Measurements from ENCODE around the gene ADGRB3.
"Not testable (repeated sequence)": the region's sequence is repeated elsewhere in the genome, so short reads cannot be mapped to it uniquely, and the experiment has no call there.

The ADGRB3 gene

GRCh38 chr6:68895929-68896328, 260.8 kb downstream of the ADGRB3 start:
- no peak overlapping the region for H3K27ac ChIP-seq
- DNase-seq (ENCODE audit: low read depth, low spot score) = no peak

- no peak for DNase-seq (ENCODE audit: low read depth, low spot score)
- no peak overlapping the region for H3K27ac ChIP-seq
Measured at GRCh38 chr6:68901044-68901443, 266.0 kb downstream of the ADGRB3 start.

GRCh38 chr6:68911334-68911733, 276.3 kb downstream of the ADGRB3 start:
- no peak overlapping the region for H3K27ac ChIP-seq
- DNase-seq (ENCODE audit: low read depth, low spot score) = no peak

- no peak for DNase-seq (ENCODE audit: low read depth, low spot score)
- no peak overlapping the region for H3K27ac ChIP-seq
Measured at GRCh38 chr6:68911811-68912210, 276.7 kb downstream of the ADGRB3 start.

GRCh38 chr6:68912805-68913204, 277.7 kb downstream of the ADGRB3 start:
- H3K27ac ChIP-seq; DNase-seq (ENCODE audit: low read depth, low spot score): not testable (repeated sequence)

- DNase-seq (ENCODE audit: low read depth, low spot score) = no peak
- no peak overlapping the region for H3K27ac ChIP-seq
Measured at GRCh38 chr6:68915586-68915985, 280.5 kb downstream of the ADGRB3 start.

GRCh38 chr6:68919537-68919936, 284.5 kb downstream of the ADGRB3 start:
- no peak overlapping the region for H3K27ac ChIP-seq
- DNase-seq (ENCODE audit: low read depth, low spot score) = no peak

- no peak for DNase-seq (ENCODE audit: low read depth, low spot score)
- no peak overlapping the region for H3K27ac ChIP-seq
Measured at GRCh38 chr6:68941345-68941744, 306.3 kb downstream of the ADGRB3 start.

GRCh38 chr6:68947721-68948120, 312.6 kb downstream of the ADGRB3 start:
- H3K27ac ChIP-seq = no peak overlapping the region
- no peak for DNase-seq (ENCODE audit: low read depth, low spot score)

GRCh38 chr6:68951270-68951669, 316.2 kb downstream of the ADGRB3 start:
- H3K27ac ChIP-seq = no peak overlapping the region
- no peak for DNase-seq (ENCODE audit: low read depth, low spot score)

GRCh38 chr6:68958327-68958726, 323.2 kb downstream of the ADGRB3 start:
- H3K27ac ChIP-seq = no peak overlapping the region
- no peak for DNase-seq (ENCODE audit: low read depth, low spot score)

- no peak for DNase-seq (ENCODE audit: low read depth, low spot score)
- H3K27ac ChIP-seq = no peak overlapping the region
Measured at GRCh38 chr6:68967549-68968300, 332.6 kb downstream of the ADGRB3 start.

GRCh38 chr6:68968301-68968649, 333.2 kb downstream of the ADGRB3 start:
- DNase-seq (ENCODE audit: low read depth, low spot score) = no peak
- no peak overlapping the region for H3K27ac ChIP-seq

- DNase-seq (ENCODE audit: low read depth, low spot score) = no peak
- no peak overlapping the region for H3K27ac ChIP-seq
Measured at GRCh38 chr6:68973066-68973465, 338.0 kb downstream of the ADGRB3 start.

GRCh38 chr6:68975064-68975463, 340.0 kb downstream of the ADGRB3 start:
- no peak overlapping the region for H3K27ac ChIP-seq
- DNase-seq (ENCODE audit: low read depth, low spot score) = no peak

GRCh38 chr6:68975816-68976215, 340.7 kb downstream of the ADGRB3 start:
- no peak for DNase-seq (ENCODE audit: low read depth, low spot score)
- no peak overlapping the region for H3K27ac ChIP-seq

GRCh38 chr6:68976260-68976659, 341.2 kb downstream of the ADGRB3 start:
- no peak for DNase-seq (ENCODE audit: low read depth, low spot score)
- H3K27ac ChIP-seq = no peak overlapping the region

- no peak overlapping the region for H3K27ac ChIP-seq
- DNase-seq (ENCODE audit: low read depth, low spot score) = no peak
Measured at GRCh38 chr6:68978411-68978810, 343.3 kb downstream of the ADGRB3 start.

GRCh38 chr6:68981668-68982067, 346.6 kb downstream of the ADGRB3 start:
- DNase-seq (ENCODE audit: low read depth, low spot score); H3K27ac ChIP-seq: not testable (repeated sequence)

GRCh38 chr6:68988698-68989097, 353.6 kb downstream of the ADGRB3 start:
- H3K27ac ChIP-seq = no peak overlapping the region
- no peak for DNase-seq (ENCODE audit: low read depth, low spot score)

- H3K27ac ChIP-seq = no peak overlapping the region
Measured at GRCh38 chr6:68990317-68990716, 355.2 kb downstream of the ADGRB3 start.

GRCh38 chr6:68993911-68994310, 358.8 kb downstream of the ADGRB3 start:
- no peak for DNase-seq (ENCODE audit: low read depth, low spot score)
- H3K27ac ChIP-seq = no peak overlapping the region

More at GRCh38 chr6:68990317-68990716, 355.2 kb downstream of the ADGRB3 start:
- no peak for DNase-seq (ENCODE audit: low read depth, low spot score)

Measured in epithelial cell of prostate (primary cell).